Fibroblast of pulmonary artery (primary cell): Measurements from ENCODE around the gene TMEM130.

Experiments
- DNase-seq: peaks from one replicate; pipeline ENCODE4 v3.0.0-alpha.2; 2010; ENCODE audit warnings: low read depth
- H3K4me3 ChIP-seq: replicated peaks from 2 replicates; pipeline ENCODE4 v1.5.1; 2011; ENCODE audit warnings: low read depth, mild to moderate bottlenecking, control low read depth, low read length, moderate library complexity
- CTCF ChIP-seq: IDR thresholded peaks from 2 replicates; pipeline ENCODE4 v1.5.1; 2011; ENCODE audit warnings: mild to moderate bottlenecking, control low read depth, low read length, inconsistent platforms; ENCODE audit errors: missing control alignments

The TMEM130 gene

GRCh38 chr7:98872328-98872924 is 2.6 kb upstream of the TMEM130 start:
- H3K4me3 ChIP-seq = no peak overlapping the region
- TF ChIP-seq CTCF = peak; percentile 11
- DNase-seq = no peak

- DNase-seq = no peak
- H3K4me3 ChIP-seq = no peak overlapping the region
- TF ChIP-seq CTCF = no peak
Observed at GRCh38 chr7:98870807-98871491, 1.1 kb upstream of the TMEM130 start.

- peak overlapping the region; percentile 36 for H3K4me3 ChIP-seq
- peak; percentile 31 for DNase-seq
- TF ChIP-seq CTCF = no peak
Observed at GRCh38 chr7:98870121-98870651, 372 bp upstream of the TMEM130 start.

GRCh38 chr7:98869027-98869596 is 702 bp downstream of the TMEM130 start:
- no peak overlapping the region for H3K4me3 ChIP-seq
- no peak for DNase-seq
- no peak for TF ChIP-seq CTCF

- no peak overlapping the region for H3K4me3 ChIP-seq
- DNase-seq = no peak
- no peak for TF ChIP-seq CTCF
Observed at GRCh38 chr7:98868450-98868849, 1.4 kb downstream of the TMEM130 start.

- no peak overlapping the region for H3K4me3 ChIP-seq
- no peak for DNase-seq
- TF ChIP-seq CTCF = no peak
Observed at GRCh38 chr7:98866765-98867164, 3.0 kb downstream of the TMEM130 start.

- no peak for DNase-seq
- no peak for TF ChIP-seq CTCF
- no peak overlapping the region for H3K4me3 ChIP-seq
Observed at GRCh38 chr7:98866351-98866750, 3.5 kb downstream of the TMEM130 start.
